Measurements from ENCODE around the gene TNP2.

GRCh38 chr16:11297492-11298142 lies 28.5 kb upstream of the TNP2 start:
- TF ChIP-seq BRD4 (IDR thresholded peaks at IDR 0.05) = no peak
- no peak for TF ChIP-seq POLR2A (conservative IDR thresholded peaks at IDR 0.05)
- no peak for TF ChIP-seq SP2 (IDR thresholded peaks at IDR 0.05; ENCODE audit: extremely low read depth, low read depth, low read length, poor library complexity, severe bottlenecking)
- TF ChIP-seq EZH2 (IDR thresholded peaks at IDR 0.05; ENCODE audit: borderline replicate concordance, low read depth, low read length) = no peak
- TF ChIP-seq ZNF232 (CRISPR knock-in tag; IDR thresholded peaks at IDR 0.05) = no peak

All from K562 (cell line).